Suppressor macrophage treated with lipopolysaccharide for 4 hours (primary cell): ENCODE data around the gene RFPL4A.
A peak's percentile ranks its signal among the peaks of the same experiment; 100 is the strongest.
"Not testable (repeated sequence)": the region's sequence is repeated elsewhere in the genome, so short reads cannot be mapped to it uniquely, and the experiment has no call there.

ENCODE experiments used
- DNase-seq: peaks from one replicate; pipeline ENCODE4 v3.0.0-alpha.2; 2020

Gene RFPL4A

DNA sequence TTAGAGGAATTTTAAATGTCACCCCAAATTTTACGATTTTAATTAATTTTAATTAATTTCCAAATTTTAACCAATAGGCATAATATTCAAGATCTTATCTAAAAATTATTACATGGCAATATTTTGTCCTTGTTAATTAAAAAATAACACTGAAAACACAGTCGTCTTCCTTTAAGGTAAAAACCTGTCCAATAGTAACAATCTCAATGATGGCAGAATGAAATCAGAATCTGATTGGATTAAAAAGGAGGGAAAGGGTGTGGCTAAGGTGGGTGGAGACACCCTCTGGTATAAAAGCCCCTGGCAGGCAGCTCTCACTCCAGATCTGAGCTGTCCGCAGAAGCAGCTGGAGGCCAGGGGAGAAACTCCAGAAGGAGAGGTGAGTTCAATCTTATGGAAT lies at the start of gene RFPL4A:
TSS of gene RFPL4A (plus strand) at position 301 of the 400 bp plus-strand sequence. CDS start 2,704 bp downstream, outside the sequence.
- not testable (repeated sequence) for DNase-seq

DNA sequence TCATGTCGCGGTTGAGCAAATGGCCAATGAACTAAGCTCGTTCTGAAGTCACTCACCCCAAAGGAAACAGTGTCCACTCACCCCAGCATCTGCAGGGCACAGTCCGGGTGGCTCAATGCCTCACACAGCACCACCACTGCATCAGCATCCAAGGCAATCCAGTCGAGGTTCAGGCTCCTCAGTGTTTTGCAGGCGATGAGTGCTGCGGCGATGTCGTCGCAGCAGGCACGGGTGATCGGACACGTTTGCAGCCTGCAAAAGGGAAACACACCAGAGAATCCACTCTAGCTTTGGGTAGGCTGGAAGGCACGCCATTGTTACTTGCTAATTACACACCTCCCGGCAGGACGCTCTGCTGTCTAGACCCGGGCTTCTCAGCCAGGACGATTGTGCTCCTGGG lies 47.2 kb upstream of the RFPL4A start:
- DNase-seq = no peak

DNA sequence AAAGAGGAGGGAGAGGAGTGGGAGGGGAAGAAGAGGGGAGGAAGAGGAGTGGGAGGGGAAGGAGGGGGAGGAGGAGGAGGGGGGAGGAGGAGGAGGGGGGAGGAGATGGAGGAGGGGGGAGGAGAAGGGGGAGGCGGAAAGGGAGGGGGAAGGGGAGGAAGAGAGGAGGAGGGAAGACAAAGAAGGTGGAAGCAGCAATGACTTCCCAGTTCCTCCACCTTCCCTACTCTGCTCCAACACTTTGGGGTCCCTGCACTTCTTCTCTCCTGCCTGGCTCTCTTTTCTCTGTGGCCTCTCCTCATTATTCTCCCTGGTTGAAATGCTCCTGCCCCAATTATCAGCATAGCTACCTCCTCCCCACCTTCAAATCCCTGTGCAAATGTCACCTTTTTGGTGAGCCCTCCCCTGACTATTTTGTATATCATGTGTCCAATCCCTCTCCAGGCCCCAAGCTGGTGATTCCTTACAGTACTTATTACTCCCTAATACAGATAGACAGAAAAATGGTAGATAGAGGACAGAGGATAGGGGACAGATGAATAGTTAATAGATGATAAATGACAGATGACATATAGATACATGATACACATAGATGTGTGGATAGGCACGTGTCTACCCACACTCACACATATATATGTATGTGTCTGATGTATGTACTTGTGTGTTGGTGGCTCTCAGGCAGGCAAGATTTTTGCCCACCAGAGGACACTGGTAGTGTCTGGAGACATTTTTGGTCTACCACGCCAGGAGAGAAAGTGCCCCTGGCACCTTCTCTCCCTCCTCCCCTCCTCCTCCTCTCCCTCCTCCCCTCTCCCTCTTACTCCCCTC lies 45.9 kb upstream of the RFPL4A start:
- no peak for DNase-seq

DNA sequence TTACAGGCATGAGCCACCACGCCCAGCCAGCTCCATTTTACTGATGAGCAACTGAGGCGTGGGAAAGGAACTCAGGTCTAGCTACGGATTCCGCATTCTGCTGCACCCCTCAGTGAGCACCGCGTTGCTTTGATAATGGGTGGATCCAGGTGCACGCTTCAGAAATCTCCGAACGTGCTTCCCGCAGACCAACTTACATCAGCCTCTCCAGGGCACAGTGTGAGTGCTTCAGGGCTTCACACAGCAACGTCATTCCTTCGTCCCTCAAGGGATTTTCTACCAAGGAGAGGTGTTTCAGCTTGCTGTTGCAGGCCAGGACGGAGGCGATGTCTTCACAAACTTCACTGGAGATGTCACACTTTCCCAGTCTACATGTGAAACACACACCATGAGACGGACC lies 42.4 kb upstream of the RFPL4A start:
- DNase-seq = no peak

DNA sequence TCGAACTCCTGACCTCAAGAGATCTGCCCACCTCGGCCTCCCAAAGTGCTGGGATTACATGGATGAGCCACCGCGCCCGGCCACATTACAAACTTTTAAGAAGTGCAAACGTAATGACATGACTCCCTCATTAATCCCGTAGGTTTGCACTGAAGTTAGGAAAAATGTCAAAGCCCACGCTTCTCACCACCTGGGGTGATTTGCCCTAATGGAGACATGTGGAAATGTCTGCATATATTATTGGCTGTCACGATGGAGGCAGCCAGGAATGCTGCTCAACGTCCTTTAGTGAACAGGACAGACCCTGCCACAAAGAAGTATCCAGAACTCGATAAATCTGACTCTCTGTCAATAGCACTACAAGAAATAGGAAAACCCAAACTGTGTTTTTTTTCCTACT lies 41.6 kb upstream of the RFPL4A start:
- no peak for DNase-seq

DNA sequence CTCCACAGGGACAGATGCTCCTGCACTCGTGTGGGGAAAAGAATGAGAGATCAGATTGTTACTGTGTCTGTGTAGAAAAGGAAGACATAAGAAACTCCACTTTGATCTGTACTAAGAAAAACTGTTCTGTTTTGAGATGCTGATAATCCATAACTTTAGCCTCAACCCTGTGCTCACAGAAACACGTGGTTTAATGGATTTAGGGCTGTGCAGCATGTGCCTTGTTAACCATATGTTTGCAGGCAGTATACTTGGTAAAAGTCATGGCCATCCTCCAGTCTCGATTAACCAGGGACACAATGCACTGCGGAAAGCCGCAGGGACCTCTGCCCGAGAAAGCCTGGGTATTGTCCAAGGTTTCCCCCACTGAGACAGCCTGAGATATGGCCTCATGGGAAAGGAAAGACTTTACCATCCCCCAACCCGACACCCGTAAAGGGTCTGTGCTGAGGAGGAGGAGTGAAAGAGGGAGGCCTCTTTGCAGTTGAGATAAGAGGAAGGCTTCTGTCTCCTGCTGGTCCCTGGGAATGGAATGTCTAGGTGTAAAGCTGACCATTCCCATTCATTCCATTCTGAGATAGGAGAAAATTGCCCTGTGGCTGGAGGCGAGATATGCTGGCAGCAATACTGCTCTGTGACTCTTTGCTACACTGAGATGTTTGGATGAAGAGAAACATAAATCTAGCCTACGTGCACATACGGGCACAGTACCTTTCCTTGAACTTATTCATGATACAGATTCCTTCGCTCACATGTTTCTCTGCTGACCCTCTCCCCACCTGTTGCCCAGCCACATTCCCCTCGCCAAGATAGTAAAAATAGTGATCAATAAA lies 40.8 kb upstream of the RFPL4A start:
- DNase-seq = not testable (repeated sequence)

DNA sequence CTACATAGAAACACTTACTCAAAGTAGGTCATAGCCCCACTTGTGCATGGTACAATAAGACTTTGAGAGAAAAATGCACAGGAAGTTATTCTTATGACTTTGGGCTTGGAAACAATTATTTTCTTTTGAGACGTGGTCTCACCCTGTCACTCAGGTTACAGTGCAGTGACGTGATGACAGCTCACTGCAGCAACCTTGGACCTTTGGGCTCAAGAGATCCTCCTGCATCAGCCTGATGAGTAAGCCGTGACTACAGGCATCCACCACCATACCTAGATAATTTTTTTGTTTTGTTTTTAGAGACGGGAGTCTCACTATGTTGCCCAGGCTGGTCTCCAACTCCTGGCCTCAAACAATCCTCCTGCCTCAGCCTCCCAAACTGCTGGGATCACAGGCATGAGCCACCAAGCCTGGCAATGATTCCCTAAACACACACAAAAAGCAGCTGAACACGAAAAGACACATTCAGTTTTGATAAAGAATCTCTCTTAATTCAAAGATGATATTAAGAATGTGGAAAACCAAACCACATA lies 38.6 kb upstream of the RFPL4A start:
- DNase-seq = no peak

DNA sequence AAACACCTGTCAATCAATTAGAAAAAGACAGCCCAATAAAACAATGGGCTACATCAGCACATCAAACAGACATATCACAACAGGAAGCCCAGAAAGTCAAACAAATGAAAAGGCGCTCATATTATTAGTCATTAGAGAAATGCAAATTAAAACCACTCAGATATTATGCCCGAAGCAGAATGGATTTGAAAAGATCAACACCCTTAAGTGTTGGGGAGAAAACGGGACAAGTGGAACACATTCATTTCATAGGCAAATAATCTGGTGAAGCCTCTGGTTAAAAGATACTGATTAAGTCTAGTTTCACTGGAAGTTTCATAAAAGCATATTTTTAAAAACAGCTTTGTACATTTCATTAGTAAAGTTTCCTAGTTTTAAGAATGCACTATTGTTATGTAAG lies 38.1 kb upstream of the RFPL4A start:
- DNase-seq = no peak

DNA sequence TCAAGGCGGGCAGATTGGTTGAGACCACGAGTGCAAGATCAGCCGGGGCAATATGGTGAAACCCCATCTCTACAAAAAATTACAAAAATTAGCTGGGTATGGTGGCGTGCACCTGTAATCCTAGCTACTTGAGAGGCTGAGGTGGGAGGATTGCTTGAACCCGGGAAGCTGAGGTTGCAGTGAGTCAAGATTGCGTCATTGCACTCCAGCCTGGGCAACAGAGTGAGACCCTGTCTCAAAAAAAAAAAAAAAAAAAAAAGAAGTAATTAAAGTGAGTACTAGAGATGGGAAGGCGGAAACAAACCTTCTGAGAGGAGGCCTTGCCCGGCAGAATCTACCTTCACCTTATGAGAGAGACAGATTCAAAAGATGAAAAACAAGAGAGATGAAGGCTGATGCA lies 35.4 kb upstream of the RFPL4A start:
- DNase-seq = no peak

DNA sequence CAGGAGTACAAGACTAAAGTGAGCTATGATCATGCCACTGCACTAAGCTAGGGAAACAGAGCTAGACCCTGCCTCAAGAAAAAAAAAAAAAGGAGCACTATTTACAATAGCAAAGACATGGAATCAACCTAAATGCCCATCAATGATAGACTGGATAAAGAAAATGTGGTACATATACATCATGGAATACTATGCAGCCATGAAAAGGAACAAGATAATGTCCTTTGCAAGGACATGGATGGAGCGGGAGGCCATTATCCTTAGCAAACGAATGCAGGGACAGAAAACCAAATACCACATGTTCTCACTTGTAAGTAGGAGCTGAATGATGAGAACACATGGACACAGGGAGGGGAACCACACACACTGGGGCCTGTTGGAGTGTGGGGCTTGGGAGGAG lies 28.5 kb upstream of the RFPL4A start:
- not testable (repeated sequence) for DNase-seq

DNA sequence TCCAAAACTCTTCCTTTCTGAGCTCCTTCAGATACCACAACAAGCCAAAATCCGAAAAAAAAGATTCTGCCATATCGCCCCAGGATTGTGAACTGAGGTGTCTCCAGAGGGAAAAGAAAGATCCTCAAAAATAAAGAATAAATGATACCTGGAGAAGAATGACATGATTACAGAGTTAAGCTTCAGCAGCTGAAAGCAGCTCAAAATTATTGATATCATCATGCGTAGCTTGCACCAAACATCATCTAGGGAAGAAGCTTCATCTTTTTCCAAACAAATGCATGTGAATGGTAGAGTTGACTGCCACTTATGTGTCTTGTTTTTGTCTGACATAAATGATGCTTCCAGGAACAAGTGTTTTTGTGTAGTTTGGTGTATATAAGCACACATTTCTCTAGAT lies 20.6 kb upstream of the RFPL4A start, which contains the start of gene NLRP9:
TSS of gene NLRP9 (minus strand) at position 101 of the 400 bp plus-strand sequence. CDS start at position 73, 28 bp downstream.
- DNase-seq = no peak

DNA sequence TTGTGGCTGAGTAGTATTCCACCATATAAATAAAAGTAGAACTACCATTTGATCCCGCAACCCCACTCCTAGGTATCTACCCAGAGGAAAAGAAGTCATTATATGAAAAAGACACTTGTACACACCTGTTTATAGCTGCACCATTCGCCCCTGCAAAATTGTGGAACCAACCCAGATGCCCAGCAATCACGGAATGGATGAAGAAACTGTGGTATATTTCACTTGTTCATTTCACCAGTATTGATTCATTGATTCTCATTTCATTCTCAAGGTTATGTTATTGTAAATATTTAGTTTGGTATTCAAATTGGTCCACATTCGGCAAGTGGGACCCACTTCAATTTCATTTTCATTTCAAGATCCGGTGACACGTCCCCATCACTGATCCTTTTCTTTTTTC lies 8.2 kb upstream of the RFPL4A start:
- DNase-seq = no peak

DNA sequence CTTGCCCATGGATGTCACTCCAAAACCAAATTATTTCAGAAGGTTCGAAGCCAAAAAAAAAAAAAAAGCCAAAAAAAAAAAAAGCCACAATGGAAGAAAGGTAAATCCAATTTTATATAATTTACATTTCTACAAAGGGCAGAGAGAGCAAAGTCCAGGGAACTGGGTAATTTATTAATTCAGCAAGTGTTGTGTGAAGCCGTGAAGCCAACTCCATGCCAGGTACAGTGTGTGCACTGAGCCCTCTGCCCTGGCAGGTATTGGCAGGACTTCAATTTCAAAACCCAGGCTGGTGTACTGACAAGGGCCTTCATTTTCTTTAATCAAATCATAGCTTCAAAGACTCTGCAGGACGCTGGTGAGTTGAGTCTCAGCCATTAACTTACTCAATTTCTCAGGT lies 5.5 kb upstream of the RFPL4A start:
- no peak for DNase-seq

DNA sequence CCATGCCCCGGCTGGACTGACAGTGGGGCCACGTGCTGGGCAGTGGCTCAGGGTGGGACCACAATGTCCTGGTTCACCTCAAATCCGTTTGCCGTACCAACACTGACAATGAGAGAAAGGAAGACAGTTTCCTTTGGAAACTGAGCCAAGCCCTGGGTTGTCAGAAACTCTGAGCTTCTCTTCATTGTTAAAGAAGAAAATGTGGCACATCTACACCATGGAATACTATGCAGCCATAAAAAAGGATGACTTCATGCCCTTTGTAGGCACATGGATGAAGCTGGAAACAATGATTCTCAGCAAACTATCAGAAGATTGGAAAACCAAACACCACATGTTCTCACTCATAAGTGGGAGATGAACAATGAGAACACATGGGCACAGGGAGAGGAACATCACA lies 2.1 kb upstream of the RFPL4A start:
- not testable (repeated sequence) for DNase-seq

DNA sequence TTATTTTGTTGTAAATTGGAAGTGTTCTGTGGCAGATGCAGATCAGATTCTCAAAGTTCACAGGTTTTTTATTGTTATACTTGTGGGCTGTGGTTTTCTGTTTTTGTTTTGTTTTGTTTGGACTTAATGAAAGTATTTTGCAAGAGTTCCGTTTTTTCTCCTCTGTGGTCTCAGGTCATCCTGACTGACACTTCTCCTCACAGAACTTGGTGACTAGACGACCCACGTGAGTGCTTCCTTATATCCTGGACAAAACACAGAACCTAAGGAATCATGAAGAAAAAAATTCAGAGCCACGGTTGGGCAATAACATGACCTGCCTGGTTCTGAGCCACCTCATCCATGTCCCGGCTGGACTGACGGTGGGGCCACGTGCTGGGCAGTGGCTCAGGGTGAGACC lies 7.6 kb downstream of the RFPL4A start:
- peak; percentile 2 for DNase-seq

DNA sequence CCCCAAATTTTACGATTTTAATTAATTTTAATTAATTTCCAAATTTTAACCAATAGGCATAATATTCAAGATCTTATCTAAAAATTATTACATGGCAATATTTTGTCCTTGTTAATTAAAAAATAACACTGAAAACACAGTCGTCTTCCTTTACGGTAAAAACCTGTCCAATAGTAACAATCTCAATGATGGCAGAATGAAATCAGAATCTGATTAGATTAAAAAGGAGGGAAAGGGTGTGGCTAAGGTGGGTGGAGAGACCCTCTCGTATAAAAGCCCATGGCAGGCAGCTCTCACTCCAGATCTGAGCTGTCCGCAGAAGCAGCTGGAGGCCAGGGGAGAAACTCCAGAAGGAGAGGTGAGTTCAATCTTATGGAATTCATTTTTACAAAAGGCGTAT lies 9.9 kb downstream of the RFPL4A start, which contains the start of gene RFPL4AL1:
TSS of gene RFPL4AL1 (plus strand) at position 301 of the 400 bp plus-strand sequence. CDS start 2,687 bp downstream, outside the sequence.
- not testable (repeated sequence) for DNase-seq

DNA sequence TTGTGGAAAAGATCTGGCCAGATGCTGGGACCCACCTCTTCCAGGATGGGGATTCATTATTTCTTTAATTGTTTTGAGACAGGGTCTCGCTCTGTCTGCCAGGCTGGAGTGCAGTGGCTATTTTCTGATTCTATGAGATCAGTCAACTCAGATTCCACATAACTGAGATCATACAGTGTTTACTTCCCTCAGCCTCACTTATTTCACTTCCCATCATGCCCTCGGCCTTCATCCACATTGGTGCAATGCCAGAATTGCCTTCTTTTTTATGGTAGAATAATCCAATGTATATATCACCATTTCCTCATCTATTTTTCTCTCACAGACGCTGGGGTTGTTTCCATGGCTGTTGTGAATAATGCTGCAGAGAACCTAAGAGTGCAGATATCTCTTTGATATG lies 10.7 kb downstream of the RFPL4A start:
- DNase-seq = not testable (repeated sequence)

DNA sequence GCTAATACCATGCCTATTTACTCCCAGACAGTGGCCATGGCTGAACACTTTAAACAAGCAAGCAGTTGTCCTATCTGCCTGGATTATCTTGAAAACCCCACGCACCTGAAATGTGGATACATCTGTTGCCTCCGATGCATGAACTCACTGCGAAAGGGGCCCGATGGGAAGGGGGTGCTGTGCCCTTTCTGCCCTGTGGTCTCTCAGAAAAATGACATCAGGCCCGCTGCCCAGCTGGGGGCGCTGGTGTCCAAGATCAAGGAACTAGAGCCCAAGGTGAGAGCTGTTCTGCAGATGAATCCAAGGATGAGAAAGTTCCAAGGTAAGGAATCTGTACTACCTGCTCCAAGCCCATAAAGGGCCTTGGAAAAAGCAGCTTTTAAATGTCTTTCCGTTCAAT lies 18.6 kb downstream of the RFPL4A start:
- no peak for DNase-seq

DNA sequence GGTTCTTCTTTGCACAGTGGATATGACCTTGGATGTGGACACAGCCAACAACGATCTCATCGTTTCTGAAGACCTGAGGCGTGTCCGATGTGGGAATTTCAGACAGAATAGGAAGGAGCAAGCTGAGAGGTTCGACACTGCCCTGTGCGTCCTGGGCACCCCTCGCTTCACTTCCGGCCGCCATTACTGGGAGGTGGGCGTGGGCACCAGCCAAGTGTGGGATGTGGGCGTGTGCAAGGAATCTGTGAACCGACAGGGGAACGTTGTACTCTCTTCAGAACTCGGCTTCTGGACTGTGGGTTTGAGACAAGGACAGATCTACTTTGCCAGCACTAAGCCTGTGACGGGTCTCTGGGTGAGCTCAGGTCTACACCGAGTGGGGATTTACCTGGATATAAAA lies 19.4 kb downstream of the RFPL4A start:
- DNase-seq = no peak

DNA sequence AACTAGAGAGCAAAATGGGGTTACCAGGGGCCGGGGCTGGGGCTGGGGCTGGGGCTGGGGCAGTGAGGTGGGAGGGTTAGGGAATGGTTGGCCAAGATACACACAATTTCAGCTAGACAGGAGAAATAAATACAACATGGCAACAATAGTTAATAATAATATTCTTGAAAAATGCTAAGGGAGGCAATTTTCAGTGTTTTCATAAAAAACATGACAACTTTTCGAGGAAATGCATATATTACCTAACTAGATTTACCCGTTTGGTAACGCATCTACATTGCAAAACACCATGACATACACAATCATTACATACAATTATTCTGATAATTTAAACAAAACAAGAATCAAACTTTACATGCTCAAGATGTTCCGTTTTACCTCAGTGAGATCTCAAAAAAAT lies 22.2 kb downstream of the RFPL4A start:
- no peak for DNase-seq

DNA sequence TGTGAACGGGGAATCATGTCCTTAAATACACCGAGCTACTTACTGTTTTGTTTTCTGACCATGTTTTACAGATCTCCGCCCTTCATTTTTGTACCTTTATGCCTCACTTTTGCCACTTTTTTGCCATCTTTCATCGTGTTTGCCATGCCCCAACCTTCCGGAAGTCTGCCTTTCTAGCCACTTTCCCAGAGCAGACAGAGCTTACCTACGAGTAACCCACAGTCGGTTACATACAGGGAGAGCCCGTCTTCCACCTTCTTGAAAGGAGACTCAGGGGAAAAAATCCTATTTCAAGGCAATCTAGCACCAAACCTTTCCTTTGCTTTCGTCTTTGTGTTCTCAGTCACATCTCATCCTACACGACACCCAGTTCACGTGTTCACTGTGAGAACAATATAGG lies 36.1 kb downstream of the RFPL4A start:
- DNase-seq = no peak

DNA sequence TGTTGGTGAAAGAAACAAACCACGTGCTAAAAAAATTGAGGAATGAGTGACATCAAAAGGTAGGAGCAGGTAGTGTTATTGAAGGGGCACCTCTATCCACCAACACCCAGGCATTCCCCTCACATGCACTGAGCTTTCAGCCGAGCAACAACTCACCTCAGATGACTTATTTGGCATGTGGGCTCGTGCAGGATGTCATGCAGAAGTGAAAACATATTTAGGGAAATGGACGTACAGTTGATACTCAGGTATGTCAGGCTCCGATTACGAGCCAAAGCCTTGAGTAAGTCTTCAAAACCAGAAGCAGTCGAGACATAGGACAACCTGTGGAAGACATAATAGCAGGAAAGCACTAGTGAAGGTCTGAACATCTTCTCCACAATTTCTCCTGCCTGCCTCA lies 42.5 kb downstream of the RFPL4A start:
- DNase-seq = no peak

DNA sequence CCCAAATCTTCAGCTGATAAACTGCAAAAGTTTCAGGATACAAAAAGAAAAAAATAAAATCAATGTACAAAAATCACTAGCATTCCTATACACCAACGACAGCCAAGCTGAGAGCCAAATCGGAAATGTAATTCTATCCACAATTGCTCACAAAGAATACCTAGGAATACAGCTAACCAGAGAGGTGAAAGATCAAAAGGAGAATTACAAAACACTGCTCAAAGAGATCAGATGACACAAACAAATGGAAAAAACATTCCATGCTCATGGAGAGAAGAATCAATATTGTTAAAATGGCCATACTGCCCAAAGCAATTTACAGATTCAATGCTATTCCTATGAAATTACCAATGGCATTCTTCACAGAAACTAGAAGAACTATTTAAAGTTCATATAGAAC lies 43.4 kb downstream of the RFPL4A start:
- no peak for DNase-seq
